ENCODE measurements around the gene HOXC6. TPM values are rescaled to one million over a fixed set of nuclear protein-coding genes. Genes with fewer than 3 reads are reported as not detected.
A peak's percentile ranks its signal among the peaks of the same experiment; 100 is the strongest.

Gene HOXC6
- polyA plus RNA-seq, 3 donors = not detected

- Histone ChIP-seq H3K27ac (ENCODE audit: low read depth in 1 of 2, low read length in 2 of 2) (no peak overlapping the region), H3K4me2 (replicated peaks; ENCODE audit: extremely low read depth, low read length, poor library complexity, severe bottlenecking) (no peak overlapping the region), H3K9ac (ENCODE audit: insufficient read depth, low read length, poor library complexity, severe bottlenecking) (no peak overlapping the region), H3K79me2 (ENCODE audit: insufficient read depth, low read length) (no peaks in the 10 kb centered on the region), H4K20me1 (ENCODE audit: insufficient read depth, low read length) (no peaks in the 10 kb centered on the region), H3K4me1 (ENCODE audit: control insufficient read depth in 1 of 2, insufficient read depth in 2 of 2, low read length in 2 of 2) (no peaks in the 10 kb centered on the region), H2AFZ (ENCODE audit: insufficient read depth, low read depth, low read length, poor library complexity, severe bottlenecking) (no peak overlapping the region), H3K36me3 (replicated peaks in 1 of 2; ENCODE audit: control insufficient read depth in 1 of 2, insufficient read depth in 2 of 2, low read length in 2 of 2) (no peaks in the 10 kb centered on the region), H3K9me3 (replicated peaks in 1 of 2; ENCODE audit: control insufficient read depth in 1 of 2, insufficient read depth in 1 of 2, low read length in 2 of 2) (peaks cover 3 to 26% of the 10 kb centered on the region in 2 donors), H3K27me3 (ENCODE audit: control insufficient read depth in 2 of 2, insufficient read depth in 2 of 2, low read length in 2 of 2) (peaks cover 91 to 98% of the 10 kb centered on the region in 2 donors), H3K4me3 (replicated peaks in 1 of 3; ENCODE audit: low read depth in 2 of 3, low read length in 3 of 3) (no peak overlapping the region)
- intact Hi-C loops (cut with micrococcal nuclease) = no loop called here
- Mint-ChIP-seq H3K27ac (no peak overlapping the region), H3K36me3 (peaks cover 0 to 5% of the 10 kb centered on the region in 2 donors), H3K4me3 (peak overlapping the region in 1 of 2 donors; percentile 2), H3K27me3 (ENCODE audit: low read depth in 3 of 3) (peaks cover 96 to 98% (median 96%) of the 10 kb centered on the region in 3 donors), H3K4me1 (peaks cover 7% of the 10 kb centered on the region), H3K9me3 (peaks cover 0 to 22% (median 4%) of the 10 kb centered on the region in 7 donors)
- no peak for DNase-seq
- TF ChIP-seq, protein P1, sequence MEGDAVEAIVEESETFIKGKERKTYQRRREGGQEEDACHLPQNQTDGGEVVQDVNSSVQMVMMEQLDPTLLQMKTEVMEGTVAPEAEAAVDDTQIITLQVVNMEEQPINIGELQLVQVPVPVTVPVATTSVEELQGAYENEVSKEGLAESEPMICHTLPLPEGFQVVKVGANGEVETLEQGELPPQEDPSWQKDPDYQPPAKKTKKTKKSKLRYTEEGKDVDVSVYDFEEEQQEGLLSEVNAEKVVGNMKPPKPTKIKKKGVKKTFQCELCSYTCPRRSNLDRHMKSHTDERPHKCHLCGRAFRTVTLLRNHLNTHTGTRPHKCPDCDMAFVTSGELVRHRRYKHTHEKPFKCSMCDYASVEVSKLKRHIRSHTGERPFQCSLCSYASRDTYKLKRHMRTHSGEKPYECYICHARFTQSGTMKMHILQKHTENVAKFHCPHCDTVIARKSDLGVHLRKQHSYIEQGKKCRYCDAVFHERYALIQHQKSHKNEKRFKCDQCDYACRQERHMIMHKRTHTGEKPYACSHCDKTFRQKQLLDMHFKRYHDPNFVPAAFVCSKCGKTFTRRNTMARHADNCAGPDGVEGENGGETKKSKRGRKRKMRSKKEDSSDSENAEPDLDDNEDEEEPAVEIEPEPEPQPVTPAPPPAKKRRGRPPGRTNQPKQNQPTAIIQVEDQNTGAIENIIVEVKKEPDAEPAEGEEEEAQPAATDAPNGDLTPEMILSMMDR (IDR thresholded peaks at IDR 0.05) = no peak
Measured at GRCh38 chr12:54045401-54045800, 17.2 kb downstream of the HOXC6 start.

GRCh38 chr12:54045868-54046521, 17.8 kb downstream of the HOXC6 start:
- peaks cover 3 to 26% of the 10 kb centered on the region in 2 donors for H3K9me3 ChIP-seq (replicated peaks in 1 of 2; ENCODE audit: control insufficient read depth in 1 of 2, insufficient read depth in 1 of 2, low read length in 2 of 2)
- Mint-ChIP-seq H3K4me1 (peaks cover 7% of the 10 kb centered on the region), H3K27ac (no peak overlapping the region), H3K36me3 (peaks cover 0 to 5% of the 10 kb centered on the region in 2 donors), H3K27me3 (ENCODE audit: low read depth in 3 of 3) (peaks cover 98 to 100% (median 98%) of the 10 kb centered on the region in 3 donors), H3K4me3 (peak overlapping the region in 1 of 2 donors; percentile 77), H3K9me3 (peaks cover 0 to 23% (median 3%) of the 10 kb centered on the region in 7 donors)
- TF ChIP-seq, protein P1 (IDR thresholded peaks at IDR 0.05) = no peak
- intact Hi-C loops (cut with micrococcal nuclease) = no loop called here
- no peak overlapping the region for H3K9ac ChIP-seq (ENCODE audit: insufficient read depth, low read length, poor library complexity, severe bottlenecking)
- H3K4me1 ChIP-seq (ENCODE audit: control insufficient read depth in 1 of 2, insufficient read depth in 2 of 2, low read length in 2 of 2) = no peaks in the 10 kb centered on the region
- no peak overlapping the region for H3K4me2 ChIP-seq (replicated peaks; ENCODE audit: extremely low read depth, low read length, poor library complexity, severe bottlenecking)
- no peak for DNase-seq
- H3K4me3 ChIP-seq (replicated peaks in 1 of 3; ENCODE audit: low read depth in 2 of 3, low read length in 3 of 3) = no peak overlapping the region
- no peaks in the 10 kb centered on the region for H4K20me1 ChIP-seq (ENCODE audit: insufficient read depth, low read length)
- 63% methylated on average over 9 of the region's 16 CpGs for WGBS (ENCODE audit: insufficient coverage)
- no peak overlapping the region for H2AFZ ChIP-seq (ENCODE audit: insufficient read depth, low read depth, low read length, poor library complexity, severe bottlenecking)
- H3K36me3 ChIP-seq (replicated peaks in 1 of 2; ENCODE audit: control insufficient read depth in 1 of 2, insufficient read depth in 2 of 2, low read length in 2 of 2) = no peaks in the 10 kb centered on the region
- peaks cover 91 to 98% of the 10 kb centered on the region in 2 donors for H3K27me3 ChIP-seq (ENCODE audit: control insufficient read depth in 2 of 2, insufficient read depth in 2 of 2, low read length in 2 of 2)
- no peaks in the 10 kb centered on the region for H3K79me2 ChIP-seq (ENCODE audit: insufficient read depth, low read length)
- H3K27ac ChIP-seq (ENCODE audit: low read depth in 1 of 2, low read length in 2 of 2) = no peak overlapping the region

Measured in CD14-positive monocyte (primary cell).